ENCODE measurements around the gene PCGF6. TPM values are rescaled to one million over a fixed set of nuclear protein-coding genes. Genes with fewer than 3 reads are reported as not detected.
"Not testable (repeated sequence)": the region's sequence is repeated elsewhere in the genome, so short reads cannot be mapped to it uniquely, and the experiment has no call there.

The PCGF6 gene
- total RNA-seq, 6 experiments from 2014 or later: 7.4 to 9.2 (median 8.4) TPM

DNA sequence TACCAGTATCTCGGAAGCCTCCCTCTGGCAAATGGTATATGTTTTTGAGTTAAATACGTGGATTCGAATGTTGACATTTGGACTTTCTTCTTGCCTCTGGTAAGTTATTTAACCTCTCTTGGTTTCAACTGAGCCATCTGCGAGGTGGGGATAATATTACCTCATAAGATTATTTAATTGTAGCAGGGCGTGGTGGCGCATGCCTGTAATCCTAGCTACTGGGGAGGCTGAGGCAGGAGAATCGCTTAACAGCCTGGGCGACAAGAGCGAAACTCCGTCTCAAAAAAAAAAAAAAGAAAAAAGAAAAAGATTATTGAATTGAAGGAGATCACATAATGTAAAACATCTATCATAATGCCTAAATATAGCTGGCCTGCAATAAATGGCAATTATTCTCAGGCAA is 16.4 kb upstream of the PCGF6 start:
- peaks cover 7% of the 10 kb centered on the region for H3K9me3 Mint-ChIP-seq
- peaks cover 5% of the 10 kb centered on the region; the same call in 1 of the 2 replicates for H3K4me1 Mint-ChIP-seq (ENCODE audit: low read depth)
- H3K4me3 Mint-ChIP-seq: peak overlapping the region; percentile 88
- no peaks in the 10 kb centered on the region for H3K27me3 Mint-ChIP-seq (ENCODE audit: insufficient read depth)
- H3K27ac Mint-ChIP-seq: peak overlapping the region; percentile 76
- peaks cover 6% of the 10 kb centered on the region; the same call in 1 of the 2 replicates for H3K36me3 Mint-ChIP-seq (ENCODE audit: low read depth)
- no peak for TF ChIP-seq CTCF (IDR thresholded peaks at IDR 0.05)
- no peak for DNase-seq

DNA sequence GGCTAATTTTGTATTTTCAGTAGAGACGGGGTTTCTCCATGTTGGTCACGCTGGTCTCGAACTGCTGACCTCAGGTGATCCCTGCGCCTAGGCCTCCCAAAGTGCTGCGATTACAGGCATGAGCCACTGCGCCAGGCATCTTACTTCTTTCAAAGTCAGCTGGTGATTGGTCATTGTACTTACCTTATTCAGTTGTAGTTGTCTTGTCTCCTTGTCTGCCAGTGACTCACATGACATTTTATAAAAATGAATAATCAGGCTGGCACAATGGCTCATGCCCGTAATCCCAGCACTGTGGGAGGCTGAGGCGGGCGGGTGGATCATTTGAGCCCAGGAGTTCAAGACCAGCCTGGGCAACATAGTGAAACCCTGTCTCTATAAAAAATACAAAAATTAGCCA is 9.9 kb upstream of the PCGF6 start:
- not testable (repeated sequence) for H3K9me3 Mint-ChIP-seq; H3K27ac Mint-ChIP-seq; H3K4me1 Mint-ChIP-seq (ENCODE audit: low read depth); H3K36me3 Mint-ChIP-seq (ENCODE audit: low read depth); H3K27me3 Mint-ChIP-seq (ENCODE audit: insufficient read depth); DNase-seq; H3K4me3 Mint-ChIP-seq

- not testable (repeated sequence) for H3K4me1 Mint-ChIP-seq (ENCODE audit: low read depth); H3K4me3 Mint-ChIP-seq; DNase-seq; H3K36me3 Mint-ChIP-seq (ENCODE audit: low read depth); H3K27me3 Mint-ChIP-seq (ENCODE audit: insufficient read depth); H3K27ac Mint-ChIP-seq; H3K9me3 Mint-ChIP-seq
Measured at GRCh38 chr10:103359493-103359892, 8.6 kb upstream of the PCGF6 start.

DNA sequence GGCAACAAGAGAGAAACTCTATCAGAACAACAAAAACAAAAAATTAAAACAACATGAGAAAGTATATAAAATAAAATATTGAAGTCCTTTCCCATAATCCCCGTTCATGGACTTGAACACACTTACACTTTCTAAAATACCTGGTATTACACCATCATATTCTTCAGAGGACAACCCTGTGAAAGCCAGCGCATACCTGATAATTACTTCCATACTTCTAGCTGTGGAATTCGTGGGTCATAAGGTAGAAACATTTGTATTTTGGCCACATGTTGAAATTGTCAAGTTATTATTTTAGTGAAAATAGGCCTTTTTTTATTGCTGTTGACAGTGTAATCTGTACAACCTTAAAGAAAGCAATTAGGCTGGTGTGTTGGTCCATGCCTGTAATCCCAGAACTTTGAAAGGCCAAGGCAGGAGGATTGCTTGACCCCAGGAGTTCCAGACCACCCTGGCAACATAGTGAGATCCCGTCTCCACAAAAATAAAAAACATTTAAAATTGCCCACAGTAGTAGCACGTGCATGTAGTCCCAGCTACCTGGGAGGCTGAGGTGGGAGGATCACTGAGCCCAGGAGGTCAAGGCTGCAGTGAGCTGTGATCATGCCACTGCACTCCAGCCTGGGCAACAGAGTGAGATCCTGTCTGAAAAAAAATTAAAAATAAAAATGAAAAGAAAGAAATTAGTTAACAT is 5.1 kb upstream of the PCGF6 start:
- Mint-ChIP-seq H3K36me3 (ENCODE audit: low read depth) (no peaks in the 10 kb centered on the region), H3K27ac (no peak overlapping the region), H3K4me1 (ENCODE audit: low read depth) (peaks cover 13% of the 10 kb centered on the region), H3K9me3 (no peaks in the 10 kb centered on the region), H3K27me3 (ENCODE audit: insufficient read depth) (no peaks in the 10 kb centered on the region), H3K4me3 (no peak overlapping the region)
- TF ChIP-seq CTCF (IDR thresholded peaks at IDR 0.05): no peak
- DNase-seq: no peak

- H3K27me3 Mint-ChIP-seq (ENCODE audit: insufficient read depth); H3K4me1 Mint-ChIP-seq (ENCODE audit: low read depth); H3K9me3 Mint-ChIP-seq; H3K4me3 Mint-ChIP-seq; H3K27ac Mint-ChIP-seq; DNase-seq; H3K36me3 Mint-ChIP-seq (ENCODE audit: low read depth): not testable (repeated sequence)
Measured at GRCh38 chr10:103354567-103354966, 3.6 kb upstream of the PCGF6 start.

DNA sequence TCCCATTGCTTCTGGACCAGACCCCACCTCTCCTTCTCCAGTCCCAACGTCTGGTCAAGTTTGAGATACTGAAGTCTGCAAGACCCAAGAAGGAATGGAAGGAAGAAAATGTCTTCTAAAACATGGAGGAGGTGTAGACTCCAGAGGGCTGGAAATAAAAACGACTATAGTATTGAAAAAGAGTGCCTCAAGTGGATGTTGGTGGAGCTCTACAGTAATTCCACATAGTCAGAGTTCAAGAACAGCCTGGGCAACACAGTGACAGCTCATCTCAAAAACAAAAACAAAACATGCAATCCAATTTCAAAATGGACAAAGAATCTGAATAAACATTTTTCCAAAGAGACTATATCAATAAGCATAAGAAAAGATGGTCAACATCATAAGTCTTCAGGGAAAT is 2.3 kb upstream of the PCGF6 start:
- no peak overlapping the region for H3K27ac Mint-ChIP-seq
- DNase-seq: no peak
- H3K27me3 Mint-ChIP-seq (ENCODE audit: insufficient read depth): no peaks in the 10 kb centered on the region
- peaks cover 11% of the 10 kb centered on the region for H3K4me1 Mint-ChIP-seq (ENCODE audit: low read depth)
- H3K36me3 Mint-ChIP-seq (ENCODE audit: low read depth): no peaks in the 10 kb centered on the region; the same call in 1 of the 2 replicates
- no peak; the same call in 1 of the 2 replicates for TF ChIP-seq CTCF (IDR thresholded peaks at IDR 0.05)
- H3K9me3 Mint-ChIP-seq: no peaks in the 10 kb centered on the region
- no peak overlapping the region for H3K4me3 Mint-ChIP-seq

DNA sequence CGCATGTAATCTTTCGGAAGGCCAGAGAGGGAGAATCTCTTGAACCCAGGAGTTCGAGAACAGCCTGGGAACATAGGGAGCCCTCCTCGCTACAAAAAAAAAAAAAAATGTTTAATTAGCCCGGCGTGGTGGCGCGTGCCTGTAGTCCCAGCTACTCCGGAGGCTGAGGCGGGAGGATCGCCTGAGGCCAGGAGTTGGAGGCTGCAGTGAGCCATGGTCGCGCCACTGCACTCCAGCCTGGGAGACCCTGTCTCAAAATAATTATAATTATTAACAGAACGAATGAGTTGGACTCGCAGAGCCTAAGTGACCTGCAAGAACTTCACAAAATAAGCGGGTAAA is 794 bp downstream of the PCGF6 start:
- DNase-seq: no peak
- H3K27me3 Mint-ChIP-seq (ENCODE audit: insufficient read depth): no peaks in the 10 kb centered on the region
- H3K4me3 Mint-ChIP-seq: peak overlapping the region; percentile 94
- peaks cover 11% of the 10 kb centered on the region for H3K4me1 Mint-ChIP-seq (ENCODE audit: low read depth)
- H3K9me3 Mint-ChIP-seq: no peaks in the 10 kb centered on the region
- peak overlapping the region; percentile 40; the same call in 1 of the 2 replicates for H3K27ac Mint-ChIP-seq
- no peaks in the 10 kb centered on the region; the same call in 1 of the 2 replicates for H3K36me3 Mint-ChIP-seq (ENCODE audit: low read depth)
- TF ChIP-seq CTCF (IDR thresholded peaks at IDR 0.05): no peak
